Endothelial cell of umbilical vein (primary cell): ENCODE results near the gene LMCD1. TPM values are rescaled to one million over a fixed set of nuclear protein-coding genes. Genes with fewer than 3 reads are reported as not detected.
A peak's percentile ranks its signal among the peaks of the same experiment; 100 is the strongest.

Experiments used
- BruUV-seq: library from RNA; stranded (reverse); fragments of 400-500 nt; replicated peaks from 2 replicates; lab custom pipeline; 2021; lab: Mats Ljungman, UMichigan
- CTCF ChIA-PET: fragments of 300-600, 350-600 bp; sonication (Branson Sonifier 250); formaldehyde crosslinking; loops from one replicate; lab custom pipeline; 2021; ENCODE audit warnings: antibody characterized with exemption, inconsistent platforms; lab: Charles Lee
- POLR2A ChIA-PET: fragments of 300-600, 350-600 bp; sonication (Branson Sonifier 250); formaldehyde crosslinking; loops from one replicate; lab custom pipeline; 2021; ENCODE audit warnings: antibody characterized with exemption, inconsistent platforms; lab: Charles Lee
- DNase-seq: peaks from one replicate; pipeline ENCODE4 v3.0.0-alpha.2; 2011; ENCODE audit warnings: low read depth, low spot score
- FAIRE-seq: peaks from 2 replicates; lab custom pipeline; 2011; peaks lifted over from hg19 to GRCh38; lab: Jason Lieb, UNC
- H2AFZ ChIP-seq: 2 replicates; pipeline ENCODE4 v1.6.0; 2012; ENCODE audit warnings: low read depth, low read length, control low read depth, inconsistent platforms
- H3K27ac ChIP-seq: 2 replicates; pipeline ENCODE4 v1.5.1; 2011; ENCODE audit warnings: low read depth, mild to moderate bottlenecking, control low read depth, low read length, moderate library complexity; ENCODE audit not compliant: insufficient read depth
- H3K27me3 ChIP-seq, 2 experiments: 2 replicates each; pipeline versions ENCODE4 v1.6.0 to v1.6.1; 2011; ENCODE audit warnings: low read length in 2 of 2, mixed read lengths in 1 of 2; ENCODE audit not compliant: control insufficient read depth in 2 of 2, insufficient read depth in 2 of 2
- H3K36me3 ChIP-seq, 2 experiments: 2 replicates in 1 of 2; 3 replicates in 1 of 2; pipeline ENCODE4 v1.5.1; 2011; ENCODE audit warnings: low read length in 2 of 2, mild to moderate bottlenecking in 1 of 2, moderate library complexity in 1 of 2; ENCODE audit not compliant: control insufficient read depth in 2 of 2, insufficient read depth in 2 of 2; ENCODE audit errors: extremely low read depth in 1 of 2
- H3K4me1 ChIP-seq: 3 replicates; pipeline ENCODE4 v1.5.1; 2011; ENCODE audit warnings: mild to moderate bottlenecking, low read length; ENCODE audit not compliant: control insufficient read depth, insufficient read depth; ENCODE audit errors: extremely low read depth
- H3K4me2 ChIP-seq: 2 replicates; pipeline ENCODE4 v1.6.1; 2011; ENCODE audit warnings: low read length, control low read depth, mixed read lengths; ENCODE audit not compliant: insufficient read depth
- H3K4me3 ChIP-seq, 3 experiments: fragments of 200-600 bp in 1 of 3; sonication (generic), shearing (Covaris generic) in 1 of 3; replicated peaks in 1 of 3; 2 replicates each; pipeline ENCODE4 v1.5.1; 2011 to 2016; ENCODE audit warnings: control low read depth in 3 of 3, low read length in 3 of 3, mild to moderate bottlenecking in 2 of 3, inconsistent platforms in 1 of 3, low read depth in 1 of 3, moderate library complexity in 1 of 3; ENCODE audit not compliant: insufficient read depth in 1 of 3
- H3K79me2 ChIP-seq: 2 replicates; pipeline ENCODE4 v1.6.0; 2012; ENCODE audit warnings: low read length, inconsistent platforms; ENCODE audit not compliant: control insufficient read depth, insufficient read depth
- H3K9ac ChIP-seq: replicated peaks from 2 replicates; pipeline ENCODE3; 2011; ENCODE audit warnings: low read length, control low read depth; ENCODE audit not compliant: insufficient read depth; ENCODE audit errors: extremely low read depth
- H3K9me1 ChIP-seq: replicated peaks from 3 replicates; pipeline ENCODE4 v1.6.0; 2011; ENCODE audit warnings: mild to moderate bottlenecking, low read length; ENCODE audit not compliant: control insufficient read depth, insufficient read depth; ENCODE audit errors: extremely low read depth
- H3K9me3 ChIP-seq: replicated peaks from 2 replicates; pipeline ENCODE4 v1.5.1; 2012; ENCODE audit warnings: low read length, inconsistent platforms; ENCODE audit not compliant: control insufficient read depth, insufficient read depth
- H4K20me1 ChIP-seq: replicated peaks from 2 replicates; pipeline ENCODE3; 2011; ENCODE audit warnings: mild to moderate bottlenecking, low read length; ENCODE audit not compliant: control insufficient read depth, insufficient read depth; ENCODE audit errors: extremely low read depth
- CTCF ChIP-seq, 2 donors: IDR thresholded peaks; 1 replicate in 1 of 2; 2 replicates in 1 of 2; pipeline ENCODE4 v1.5.1; 2011; ENCODE audit warnings: low read length in 2 of 2, mild to moderate bottlenecking in 2 of 2, moderate library complexity in 2 of 2, control low read depth in 1 of 2, inconsistent platforms in 1 of 2, low read depth in 1 of 2; ENCODE audit not compliant: insufficient read depth in 1 of 2; ENCODE audit errors: extremely low read depth in 1 of 2
- EZH2 ChIP-seq: IDR thresholded peaks from 2 replicates; pipeline ENCODE4 v1.6.1; 2012; ENCODE audit warnings: borderline replicate concordance, low read depth, mild to moderate bottlenecking, moderate library complexity, low read length, inconsistent platforms; ENCODE audit not compliant: severe bottlenecking
- FOS ChIP-seq: IDR thresholded peaks from 2 replicates; pipeline ENCODE4 v1.6.1; 2011; ENCODE audit warnings: mild to moderate bottlenecking, low read length, moderate library complexity, borderline replicate concordance; ENCODE audit not compliant: insufficient read depth
- GATA2 ChIP-seq: IDR thresholded peaks from 2 replicates; pipeline ENCODE4 v1.7.0; 2011; ENCODE audit warnings: low read depth, mild to moderate bottlenecking, moderate library complexity, mixed read lengths, low read length; ENCODE audit not compliant: insufficient read length, insufficient read depth
- JUN ChIP-seq: IDR thresholded peaks from 2 replicates; pipeline ENCODE4 v1.6.1; 2011; ENCODE audit warnings: borderline replicate concordance, low read depth; ENCODE audit not compliant: insufficient read length, insufficient read depth
- MYC ChIP-seq: IDR thresholded peaks from one replicate; pipeline ENCODE4 v1.6.1; 2011; ENCODE audit warnings: mild to moderate bottlenecking, low read depth, low read length
- POLR2A ChIP-seq: IDR thresholded peaks from 2 replicates; pipeline ENCODE4 v1.6.1; 2012; ENCODE audit warnings: low read depth, mild to moderate bottlenecking, control low read depth, low read length
- POLR2AphosphoS5 ChIP-seq: IDR thresholded peaks from 2 replicates; pipeline ENCODE4 v1.6.1; 2012; ENCODE audit warnings: low read depth, mild to moderate bottlenecking, control low read depth, low read length, moderate library complexity; ENCODE audit not compliant: insufficient read depth
- dilution Hi-C: fragments of 300-500 bp; cut with MboI; formaldehyde crosslinking; loops from one replicate; pipeline ENCODE4 v1.15.0; 2019; ENCODE audit warnings: low sequenced_read_pairs; ENCODE audit not compliant: extremely low pct_ligation_motif_present
- intact Hi-C: fragments of 100-400 bp; cut with micrococcal nuclease; formaldehyde crosslinking; loops from one replicate; pipeline ENCODE4 v1.10.0; 2022
- polyA plus RNA-seq, 4 experiments: library from polyadenylated mRNA; depleted of rRNA in 3 of 4; stranded (reverse) in 3 of 4; unstranded in 1 of 4; fragments of >200 nt; gene quantifications; 2 replicates each; pipeline versions ENCODE4 v1.2.1 to v1.2.3, GENCODE V29; 2011 to 2012; ENCODE audit warnings: missing spikeins in 1 of 4
- total RNA-seq: library from RNA; stranded (reverse); gene quantifications from 2 replicates; pipeline ENCODE4 v1.2.3, GENCODE V29; 2021
- TF ChIP-seq, protein P1 (sequence below): IDR thresholded peaks from 2 replicates; pipeline ENCODE4 v1.6.1; 2011; ENCODE audit not compliant: insufficient read depth, insufficient read length

The LMCD1 gene
- total and polyA plus RNA-seq, 2 donors (not counting 3 experiments of a cell fraction or from before 2014, with no cell fraction given) = 7.6 to 14.5 TPM

DNA sequence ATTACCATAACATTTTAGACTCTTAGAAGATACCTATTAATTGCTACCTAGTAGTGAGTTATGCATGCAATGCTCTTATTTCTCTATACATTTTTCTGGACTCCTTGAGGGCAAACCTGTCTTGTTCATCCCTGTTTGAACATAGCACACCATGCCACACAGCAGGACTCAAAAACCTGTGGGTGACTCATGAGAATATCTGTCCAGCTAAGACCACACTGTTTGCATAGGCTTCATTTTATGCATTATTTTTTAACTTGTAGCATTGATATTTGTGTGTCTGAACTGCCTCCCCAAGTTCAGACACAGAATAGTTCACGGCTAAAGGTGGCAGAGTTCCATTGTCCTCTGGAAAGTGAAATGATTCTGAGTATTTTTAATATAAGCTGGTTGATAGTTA is 1.8 kb downstream of the LMCD1 start:
- no peak overlapping the region for H3K9ac ChIP-seq
- H3K4me3 ChIP-seq = no peak overlapping the region
- peaks cover 58% of the 10 kb centered on the region for H3K4me1 ChIP-seq
- H4K20me1 ChIP-seq = no peaks in the 10 kb centered on the region
- H3K27me3 ChIP-seq = no peaks in the 10 kb centered on the region
- no peaks in the 10 kb centered on the region for H3K9me3 ChIP-seq
- dilution Hi-C loops (no loop called here), intact Hi-C loops (loop anchor here (5.0 to 10.0 kb wide), 2 partner anchors 119 to 629 kb away; no protein-coding TSS in a partner anchor)
- BruUV-seq = no TSS peak
- H3K27ac ChIP-seq = no peak overlapping the region
- TF ChIP-seq GATA2 (no peak), FOS (no peak), POLR2AphosphoS5 (no peak), EZH2 (no peak), POLR2A (no peak), JUN (no peak), MYC (no peak), CTCF (IDR thresholded peaks at IDR 0.05; ENCODE audit: extremely low read depth in 1 of 2, insufficient read depth in 1 of 2, low read depth in 1 of 2, low read length in 2 of 2) (no peak)
- TF ChIP-seq, protein P1, sequence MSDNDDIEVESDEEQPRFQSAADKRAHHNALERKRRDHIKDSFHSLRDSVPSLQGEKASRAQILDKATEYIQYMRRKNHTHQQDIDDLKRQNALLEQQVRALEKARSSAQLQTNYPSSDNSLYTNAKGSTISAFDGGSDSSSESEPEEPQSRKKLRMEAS = no peak
- no peaks in the 10 kb centered on the region for H3K79me2 ChIP-seq
- H3K4me2 ChIP-seq = no peak overlapping the region
- peak; percentile 28 for DNase-seq
- no peaks in the 10 kb centered on the region for H3K36me3 ChIP-seq
- ChIA-PET CTCF (interaction anchor here (0.7 to 9.5 kb wide), 2 partner anchors 9 to 59 kb away, joined by 3 to 114 read pairs; no protein-coding TSS in a partner anchor), POLR2A (no interaction called here)
- no peak overlapping the region for H2AFZ ChIP-seq
- FAIRE-seq = no peak
- H3K9me1 ChIP-seq = no peaks in the 10 kb centered on the region
